ENCODE results near the gene ZSWIM3. TPM values are rescaled to one million over a fixed set of nuclear protein-coding genes. Genes with fewer than 3 reads are reported as not detected.

ZSWIM3 gene
- total and polyA plus RNA-seq, 2 of the 13 experiments (the other 11 are each of a cell fraction or from before 2014, with no cell fraction given), result 5.2 to 5.8 TPM

GRCh38 chr20:45890985-45891983, 33.9 kb downstream of the ZSWIM3 start, which contains the start of the genes CTSA and NEURL2 (continued):
- TF ChIP-seq, protein P1, sequence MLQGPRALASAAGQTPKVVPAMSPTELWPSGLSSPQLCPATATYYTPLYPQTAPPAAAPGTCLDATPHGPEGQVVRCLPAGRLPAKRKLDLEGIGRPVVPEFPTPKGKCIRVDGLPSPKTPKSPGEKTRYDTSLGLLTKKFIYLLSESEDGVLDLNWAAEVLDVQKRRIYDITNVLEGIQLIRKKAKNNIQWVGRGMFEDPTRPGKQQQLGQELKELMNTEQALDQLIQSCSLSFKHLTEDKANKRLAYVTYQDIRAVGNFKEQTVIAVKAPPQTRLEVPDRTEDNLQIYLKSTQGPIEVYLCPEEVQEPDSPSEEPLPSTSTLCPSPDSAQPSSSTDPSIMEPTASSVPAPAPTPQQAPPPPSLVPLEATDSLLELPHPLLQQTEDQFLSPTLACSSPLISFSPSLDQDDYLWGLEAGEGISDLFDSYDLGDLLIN (CRISPR knock-in tag; IDR thresholded peaks at IDR 0.05; ENCODE audit: borderline replicate concordance), result peak; percentile 98; the same call in 1 of the 2 replicates
- TF ChIP-seq KDM5A (IDR thresholded peaks at IDR 0.05; ENCODE audit: borderline replicate concordance, low read length) (peak; percentile 100), FOXA1 (IDR thresholded peaks at IDR 0.05) (no peak), FOXA1 (CRISPR knock-in tag; IDR thresholded peaks at IDR 0.05) (peak; percentile 80), ZNF709 (CRISPR knock-in tag; IDR thresholded peaks at IDR 0.05) (peak; percentile 96), KDM1A (CRISPR knock-in tag; IDR thresholded peaks at IDR 0.05) (peak; percentile 87; the same call in 1 of the 2 replicates), ARID2 (CRISPR knock-in tag; IDR thresholded peaks at IDR 0.05; ENCODE audit: borderline replicate concordance) (peak; percentile 94), BORCS8-MEF2B (CRISPR knock-in tag; IDR thresholded peaks at IDR 0.05) (peak; percentile 100), ZNF24 (IDR thresholded peaks at IDR 0.05) (peak; percentile 78; the same call in 1 of the 2 replicates), TFE3 (CRISPR knock-in tag; IDR thresholded peaks at IDR 0.05) (peak; percentile 100), ZNF614 (CRISPR knock-in tag; IDR thresholded peaks at IDR 0.05; ENCODE audit: borderline replicate concordance) (peak; percentile 100), JUN (CRISPR knock-in tag; IDR thresholded peaks at IDR 0.05) (peak; percentile 94), ZNF816 (CRISPR knock-in tag; IDR thresholded peaks at IDR 0.05; ENCODE audit: borderline replicate concordance) (peak; percentile 60; the same call in 1 of the 2 replicates), SMARCE1 (IDR thresholded peaks at IDR 0.05; ENCODE audit: borderline replicate concordance) (no peak)
- TF ChIP-seq, protein P2, sequence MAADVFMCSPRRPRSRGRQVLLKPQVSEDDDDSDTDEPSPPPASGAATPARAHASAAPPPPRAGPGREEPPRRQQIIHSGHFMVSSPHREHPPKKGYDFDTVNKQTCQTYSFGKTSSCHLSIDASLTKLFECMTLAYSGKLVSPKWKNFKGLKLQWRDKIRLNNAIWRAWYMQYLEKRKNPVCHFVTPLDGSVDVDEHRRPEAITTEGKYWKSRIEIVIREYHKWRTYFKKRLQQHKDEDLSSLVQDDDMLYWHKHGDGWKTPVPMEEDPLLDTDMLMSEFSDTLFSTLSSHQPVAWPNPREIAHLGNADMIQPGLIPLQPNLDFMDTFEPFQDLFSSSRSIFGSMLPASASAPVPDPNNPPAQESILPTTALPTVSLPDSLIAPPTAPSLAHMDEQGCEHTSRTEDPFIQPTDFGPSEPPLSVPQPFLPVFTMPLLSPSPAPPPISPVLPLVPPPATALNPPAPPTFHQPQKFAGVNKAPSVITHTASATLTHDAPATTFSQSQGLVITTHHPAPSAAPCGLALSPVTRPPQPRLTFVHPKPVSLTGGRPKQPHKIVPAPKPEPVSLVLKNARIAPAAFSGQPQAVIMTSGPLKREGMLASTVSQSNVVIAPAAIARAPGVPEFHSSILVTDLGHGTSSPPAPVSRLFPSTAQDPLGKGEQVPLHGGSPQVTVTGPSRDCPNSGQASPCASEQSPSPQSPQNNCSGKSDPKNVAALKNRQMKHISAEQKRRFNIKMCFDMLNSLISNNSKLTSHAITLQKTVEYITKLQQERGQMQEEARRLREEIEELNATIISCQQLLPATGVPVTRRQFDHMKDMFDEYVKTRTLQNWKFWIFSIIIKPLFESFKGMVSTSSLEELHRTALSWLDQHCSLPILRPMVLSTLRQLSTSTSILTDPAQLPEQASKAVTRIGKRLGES (CRISPR knock-in tag; IDR thresholded peaks at IDR 0.05; ENCODE audit: borderline replicate concordance), result peak; percentile 92
- TF ChIP-seq, protein P3, sequence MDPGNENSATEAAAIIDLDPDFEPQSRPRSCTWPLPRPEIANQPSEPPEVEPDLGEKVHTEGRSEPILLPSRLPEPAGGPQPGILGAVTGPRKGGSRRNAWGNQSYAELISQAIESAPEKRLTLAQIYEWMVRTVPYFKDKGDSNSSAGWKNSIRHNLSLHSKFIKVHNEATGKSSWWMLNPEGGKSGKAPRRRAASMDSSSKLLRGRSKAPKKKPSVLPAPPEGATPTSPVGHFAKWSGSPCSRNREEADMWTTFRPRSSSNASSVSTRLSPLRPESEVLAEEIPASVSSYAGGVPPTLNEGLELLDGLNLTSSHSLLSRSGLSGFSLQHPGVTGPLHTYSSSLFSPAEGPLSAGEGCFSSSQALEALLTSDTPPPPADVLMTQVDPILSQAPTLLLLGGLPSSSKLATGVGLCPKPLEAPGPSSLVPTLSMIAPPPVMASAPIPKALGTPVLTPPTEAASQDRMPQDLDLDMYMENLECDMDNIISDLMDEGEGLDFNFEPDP (CRISPR knock-in tag; conservative IDR thresholded peaks at IDR 0.05), result no peak
- TF ChIP-seq, protein P4, sequence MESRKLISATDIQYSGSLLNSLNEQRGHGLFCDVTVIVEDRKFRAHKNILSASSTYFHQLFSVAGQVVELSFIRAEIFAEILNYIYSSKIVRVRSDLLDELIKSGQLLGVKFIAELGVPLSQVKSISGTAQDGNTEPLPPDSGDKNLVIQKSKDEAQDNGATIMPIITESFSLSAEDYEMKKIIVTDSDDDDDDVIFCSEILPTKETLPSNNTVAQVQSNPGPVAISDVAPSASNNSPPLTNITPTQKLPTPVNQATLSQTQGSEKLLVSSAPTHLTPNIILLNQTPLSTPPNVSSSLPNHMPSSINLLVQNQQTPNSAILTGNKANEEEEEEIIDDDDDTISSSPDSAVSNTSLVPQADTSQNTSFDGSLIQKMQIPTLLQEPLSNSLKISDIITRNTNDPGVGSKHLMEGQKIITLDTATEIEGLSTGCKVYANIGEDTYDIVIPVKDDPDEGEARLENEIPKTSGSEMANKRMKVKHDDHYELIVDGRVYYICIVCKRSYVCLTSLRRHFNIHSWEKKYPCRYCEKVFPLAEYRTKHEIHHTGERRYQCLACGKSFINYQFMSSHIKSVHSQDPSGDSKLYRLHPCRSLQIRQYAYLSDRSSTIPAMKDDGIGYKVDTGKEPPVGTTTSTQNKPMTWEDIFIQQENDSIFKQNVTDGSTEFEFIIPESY (CRISPR knock-in tag; IDR thresholded peaks at IDR 0.05), result peak; percentile 93

Data from HepG2 (cell line).